NCI-H1417 (cell line): Measurements from ENCODE around the gene STON2.
A peak's percentile ranks its signal among the peaks of the same experiment; 100 is the strongest.

Experiments used
- DNase-seq, 3 experiments: peaks; one replicate each; lab custom pipeline; 2025; lab: John Stamatoyannopoulos, UW

Gene STON2

DNA sequence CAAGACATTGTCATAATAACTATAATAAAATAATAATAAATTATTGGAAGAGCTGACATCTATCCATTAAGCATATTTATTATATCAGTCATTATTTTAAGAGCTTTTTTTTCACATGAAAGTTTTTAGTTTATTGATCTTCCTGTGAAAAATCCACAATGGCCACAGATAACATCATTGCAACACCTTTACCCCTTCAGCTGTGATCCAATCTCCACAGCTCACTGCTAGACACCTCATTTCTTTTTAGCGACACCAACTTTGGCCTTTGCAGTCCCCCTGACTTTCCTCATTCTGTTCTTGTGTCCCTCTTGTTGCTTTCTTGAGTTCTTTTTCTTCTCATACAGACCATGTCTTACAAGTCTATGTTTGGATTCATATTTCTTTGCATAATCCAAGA is 67.4 kb downstream of the STON2 start:
- DNase-seq, result no peak

DNA sequence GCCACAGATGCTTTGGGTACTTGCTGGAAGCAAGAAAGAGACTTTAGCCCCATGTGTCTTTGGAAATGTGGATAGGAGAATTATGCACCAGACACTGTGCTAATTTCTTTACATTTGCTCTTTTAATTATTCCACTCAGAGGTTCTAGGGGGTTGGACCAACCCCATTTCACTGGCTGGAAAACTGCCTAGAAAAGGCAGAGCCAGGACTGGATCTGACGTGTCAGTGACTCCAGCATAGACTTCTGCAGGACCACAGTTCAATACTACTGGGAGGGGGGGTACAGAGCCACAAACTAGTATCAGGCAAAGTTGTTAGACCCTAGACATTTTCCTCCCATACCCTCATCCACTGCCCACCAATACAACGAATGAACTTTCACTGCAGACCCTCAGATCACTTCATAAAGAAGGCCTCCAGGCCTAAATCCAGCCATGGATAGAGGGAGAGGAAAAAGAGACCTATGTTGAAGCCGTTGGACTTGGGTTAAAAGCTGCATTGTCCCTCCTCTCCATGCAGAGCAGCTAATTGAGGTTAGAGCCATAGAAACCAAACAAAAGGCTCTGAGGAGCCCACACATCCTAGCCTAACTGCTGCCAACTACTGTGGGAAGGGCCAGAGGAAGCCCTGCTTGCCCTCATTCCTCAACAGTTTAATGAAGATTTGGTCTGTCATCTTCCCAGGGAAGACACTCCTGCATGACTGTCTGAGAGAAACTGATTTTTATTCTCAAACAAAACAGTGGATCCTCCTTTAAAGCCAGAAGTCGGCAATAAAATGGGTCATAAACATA is 68.7 kb downstream of the STON2 start:
- peak in 1 of 3 experiments; percentile 21 for DNase-seq

DNA sequence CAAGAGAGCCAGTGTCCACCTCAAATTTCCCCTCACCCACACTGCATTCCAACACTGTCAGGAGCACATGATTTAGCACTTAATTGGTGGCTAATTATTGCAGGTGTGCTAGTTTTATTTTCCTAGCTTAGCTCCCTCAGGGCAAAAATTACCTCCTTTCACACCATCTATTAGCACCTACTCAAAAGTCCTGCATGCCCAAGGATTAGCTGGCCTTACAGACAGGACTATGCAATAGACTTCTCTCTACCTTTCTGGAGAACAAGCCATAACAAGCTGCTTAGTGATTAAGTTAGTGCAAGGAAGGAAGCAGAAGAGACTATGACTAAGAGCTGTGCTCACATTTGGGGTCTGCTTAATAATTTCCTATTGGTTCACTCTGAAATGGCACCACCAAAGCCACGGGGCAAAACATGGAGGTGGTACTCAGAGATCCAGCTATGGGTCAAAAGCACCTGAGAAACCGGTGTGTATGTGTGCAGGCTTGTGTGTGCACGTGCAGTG is 69.5 kb downstream of the STON2 start:
- DNase-seq, result peak in 2 of 3 experiments; percentile 29 to 73

DNA sequence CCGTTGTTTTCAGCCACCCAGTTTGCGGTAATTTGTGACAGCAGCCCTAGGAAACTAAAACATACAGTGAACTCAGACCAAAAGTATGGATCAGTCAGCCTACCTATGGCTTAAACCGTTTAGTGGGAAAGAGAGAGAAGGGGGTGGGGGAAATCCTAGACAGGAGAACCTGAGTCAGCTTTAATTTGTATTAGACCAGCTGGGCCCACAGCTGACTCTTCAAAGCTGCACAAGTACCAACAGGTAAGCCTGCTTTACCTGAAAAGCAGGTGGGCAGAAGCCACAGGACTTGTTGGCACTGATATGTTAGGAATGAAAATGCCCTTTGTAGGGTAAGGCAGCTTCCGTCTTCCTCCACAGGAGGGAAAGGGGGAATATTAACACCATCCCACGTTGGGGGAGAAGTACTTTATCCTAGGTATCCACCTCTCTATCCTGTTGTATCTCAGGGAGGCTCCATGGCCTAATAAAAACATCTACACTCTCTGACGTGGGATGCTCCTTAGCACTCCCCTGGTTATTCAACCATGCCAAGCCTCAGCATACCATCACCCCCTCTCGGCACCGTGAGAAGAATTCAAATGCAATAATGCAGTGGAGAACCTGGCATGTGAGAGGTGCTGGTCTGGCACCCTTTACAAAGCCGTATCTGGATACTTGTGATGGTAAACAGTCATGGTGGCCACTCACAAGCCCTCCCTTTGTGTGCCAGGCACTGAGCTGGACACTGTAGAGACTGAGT is 70.3 kb downstream of the STON2 start:
- peak in 1 of 3 experiments; percentile 15 for DNase-seq

DNA sequence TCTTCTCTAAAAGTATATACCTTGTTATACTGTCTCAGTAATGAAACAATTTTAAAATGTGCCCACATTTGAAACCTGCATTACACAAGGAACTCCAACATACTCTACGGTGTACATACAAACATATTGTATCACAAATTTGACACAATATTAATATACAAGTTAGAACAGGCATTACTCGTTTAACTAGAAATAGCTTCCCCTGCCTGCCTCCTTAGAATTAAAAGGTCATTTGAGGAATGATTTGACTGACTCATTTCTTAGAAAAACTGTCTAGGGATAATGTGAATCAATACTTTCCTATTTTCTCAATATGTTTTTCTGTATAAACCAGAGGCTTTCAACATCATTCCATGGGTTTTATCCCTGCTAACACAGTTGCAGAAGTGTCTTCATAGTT is 73.7 kb downstream of the STON2 start:
- no peak for DNase-seq

DNA sequence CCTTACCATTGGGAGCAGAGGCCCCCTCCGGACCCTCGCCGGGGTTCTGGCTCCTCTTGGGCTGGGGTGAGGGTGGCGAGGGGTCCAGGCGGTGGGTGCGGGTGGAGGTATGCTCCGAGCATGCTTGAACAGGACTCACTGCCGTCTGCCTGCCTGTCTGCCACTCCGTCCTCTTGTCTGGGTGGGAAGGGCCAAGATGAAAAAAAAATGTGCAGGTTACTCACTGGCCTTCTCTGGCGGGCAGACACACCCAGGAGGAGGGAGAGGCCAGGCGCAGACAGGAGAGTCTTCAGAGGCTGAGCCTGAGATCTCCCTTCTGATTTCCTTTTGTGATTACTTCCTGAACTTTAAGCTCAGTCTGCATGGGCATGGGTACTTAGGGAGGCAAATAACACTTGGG is 76.1 kb downstream of the STON2 start:
- peak; percentile 65 to 86 (median 80) for DNase-seq

DNA sequence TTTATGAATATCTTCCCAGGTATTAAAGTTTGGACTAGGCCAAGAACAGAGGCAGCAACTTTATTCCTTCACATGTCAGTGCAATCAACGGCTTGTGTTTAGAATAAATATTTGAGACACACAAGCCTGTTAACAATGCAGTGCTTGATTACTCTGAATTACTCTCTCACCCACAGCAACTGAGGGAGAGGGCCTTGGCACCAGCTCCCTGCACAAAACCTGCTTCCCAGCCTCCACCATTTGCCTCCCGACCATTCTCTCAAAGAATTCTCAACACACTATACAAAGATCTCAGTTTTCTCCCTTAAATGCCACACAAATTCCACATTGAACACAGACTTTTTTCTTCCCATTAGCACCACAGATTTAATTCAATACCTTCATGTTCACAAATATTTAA is 77.0 kb downstream of the STON2 start:
- DNase-seq, result peak in 1 of 3 experiments; percentile 56

DNA sequence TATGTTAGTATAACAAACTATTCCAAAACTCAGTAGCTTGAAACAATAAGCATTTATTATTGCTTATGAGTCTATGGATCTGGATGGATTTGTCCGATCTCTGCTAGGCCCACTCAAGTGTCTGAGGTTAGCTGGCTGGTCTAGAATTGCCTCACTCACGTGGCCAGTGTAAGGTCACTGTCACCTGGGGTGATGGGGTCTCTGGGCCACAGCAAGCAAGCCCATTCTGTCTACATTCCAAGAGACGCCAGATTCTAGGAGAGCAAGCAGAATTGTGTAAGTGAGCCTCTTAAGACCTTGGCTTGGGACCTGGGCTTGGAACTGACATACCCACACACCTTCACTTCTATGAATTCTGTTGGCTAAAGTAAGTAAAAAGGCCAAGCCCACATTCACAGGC is 80.2 kb downstream of the STON2 start:
- no peak for DNase-seq

DNA sequence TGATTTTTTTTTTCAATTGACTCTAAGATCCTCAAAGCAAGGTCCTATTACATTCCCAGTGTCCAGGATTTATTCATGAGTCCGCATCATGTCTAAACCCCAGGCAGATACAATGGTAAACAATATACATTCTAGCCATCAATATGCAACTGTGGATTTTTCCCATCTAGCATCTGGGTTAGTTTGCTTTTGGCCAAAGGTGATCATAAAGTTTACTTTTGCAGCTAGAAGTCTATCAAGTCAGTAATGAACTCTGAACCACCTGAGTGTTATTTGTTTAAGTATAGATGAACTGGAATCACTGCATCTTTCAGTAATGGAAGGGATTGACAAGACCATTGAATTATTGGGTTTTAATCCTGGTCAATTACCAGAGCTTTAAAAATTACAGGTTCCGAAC is 80.8 kb downstream of the STON2 start:
- DNase-seq, result no peak

DNA sequence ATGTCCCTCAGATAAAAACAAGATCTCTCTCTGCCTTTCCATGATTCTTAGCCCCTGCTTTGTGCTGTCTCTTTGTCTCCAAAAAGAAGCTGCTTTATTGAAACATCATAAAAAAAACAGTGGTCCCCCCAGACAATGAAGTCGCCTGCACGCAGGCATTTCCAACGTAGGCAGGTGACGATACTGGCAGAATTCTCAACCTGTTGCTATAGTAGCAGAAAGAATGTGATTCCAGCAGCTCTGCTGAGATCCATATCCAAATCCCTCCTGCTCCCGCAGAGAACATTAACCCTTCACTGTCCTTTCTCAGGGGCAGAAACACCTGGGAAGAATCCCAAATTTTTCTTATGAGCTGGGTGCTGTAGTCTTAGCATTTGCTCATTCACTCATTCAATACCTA is 84.8 kb downstream of the STON2 start:
- peak; percentile 40 to 76 (median 43) for DNase-seq

DNA sequence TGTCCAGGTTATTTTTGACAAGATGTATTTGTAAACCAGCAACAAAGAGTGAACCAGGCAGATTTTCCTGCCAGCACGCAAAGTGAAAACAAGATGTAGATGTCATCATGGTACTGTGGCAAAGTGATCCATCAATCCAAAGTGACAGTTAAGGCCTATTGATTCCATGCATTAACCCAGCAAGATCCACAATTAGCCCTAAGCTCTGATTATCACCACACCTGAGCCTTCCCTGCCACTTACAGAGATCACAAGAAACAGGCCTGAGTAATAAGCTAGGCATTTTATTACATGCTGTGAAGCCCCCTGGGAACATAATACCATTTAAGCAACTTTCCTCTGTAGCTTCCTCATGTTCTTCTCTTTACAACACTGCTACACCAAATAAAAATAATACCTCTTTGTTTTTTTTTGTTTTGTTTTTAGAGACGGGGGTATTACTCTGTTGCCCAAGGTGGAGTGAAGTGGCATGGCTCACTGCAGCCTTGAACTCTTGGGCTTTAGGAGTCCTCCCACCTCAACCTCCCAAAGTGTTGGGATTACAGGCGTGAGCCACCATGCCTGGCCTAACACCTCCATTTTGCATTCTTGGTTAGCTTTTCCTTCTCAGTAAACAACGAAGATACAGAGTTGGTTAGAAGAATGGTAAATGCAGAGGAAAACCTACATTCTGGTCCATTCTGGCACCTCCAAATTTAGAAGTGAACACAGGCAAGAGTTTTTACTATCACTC is 85.5 kb downstream of the STON2 start:
- peak; percentile 15 to 97 (median 75) for DNase-seq

DNA sequence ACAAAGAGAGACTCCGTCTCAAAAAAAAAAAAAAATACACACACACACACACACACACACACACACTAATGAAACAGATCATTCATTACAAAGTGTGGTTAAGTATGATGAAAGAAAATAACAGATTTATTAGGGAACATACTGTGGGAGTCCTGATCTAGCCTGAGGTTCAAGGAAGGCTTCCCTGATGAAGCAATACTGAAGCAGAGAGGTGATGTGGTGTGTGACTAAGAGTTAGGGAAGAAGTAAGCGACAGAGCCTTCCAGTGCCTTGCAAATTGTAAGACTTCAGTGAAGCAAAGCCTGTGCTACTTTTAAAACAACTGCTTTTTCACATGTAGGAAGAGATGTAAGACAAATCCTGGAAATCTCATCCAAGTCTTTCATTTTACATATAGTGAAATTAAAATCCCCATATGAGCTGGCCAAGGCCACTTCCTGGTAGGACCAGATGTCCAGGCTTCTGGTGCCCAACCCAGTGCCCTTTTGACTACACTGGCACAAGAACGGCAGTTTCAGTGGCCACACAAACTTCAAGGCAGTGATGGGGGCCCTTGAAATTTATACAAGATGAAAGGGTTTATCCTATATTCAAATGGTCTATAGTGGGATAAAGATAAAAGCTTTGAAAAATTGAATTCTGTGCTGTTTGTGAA is 86.2 kb downstream of the STON2 start:
- peak in 1 of 3 experiments; percentile 52 for DNase-seq

DNA sequence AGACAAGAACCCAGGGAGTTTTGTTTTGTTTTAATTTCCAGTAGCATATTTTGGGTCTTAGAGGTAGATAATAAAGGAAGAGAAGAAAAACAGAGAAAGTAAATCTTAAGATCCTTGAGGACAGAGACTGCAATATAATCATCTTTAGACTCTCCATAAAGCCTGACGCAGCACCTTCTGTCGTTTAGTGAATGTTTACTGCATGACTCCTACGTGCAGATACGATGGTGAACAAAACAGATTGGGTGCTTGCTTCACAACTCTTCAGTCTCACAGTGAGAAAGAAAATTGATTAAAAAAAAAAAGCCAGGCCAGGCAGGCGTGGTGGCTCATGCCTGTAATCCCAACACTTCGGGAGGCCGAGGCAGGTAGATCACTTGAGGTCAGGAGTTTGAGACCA is 86.9 kb downstream of the STON2 start:
- no peak for DNase-seq

DNA sequence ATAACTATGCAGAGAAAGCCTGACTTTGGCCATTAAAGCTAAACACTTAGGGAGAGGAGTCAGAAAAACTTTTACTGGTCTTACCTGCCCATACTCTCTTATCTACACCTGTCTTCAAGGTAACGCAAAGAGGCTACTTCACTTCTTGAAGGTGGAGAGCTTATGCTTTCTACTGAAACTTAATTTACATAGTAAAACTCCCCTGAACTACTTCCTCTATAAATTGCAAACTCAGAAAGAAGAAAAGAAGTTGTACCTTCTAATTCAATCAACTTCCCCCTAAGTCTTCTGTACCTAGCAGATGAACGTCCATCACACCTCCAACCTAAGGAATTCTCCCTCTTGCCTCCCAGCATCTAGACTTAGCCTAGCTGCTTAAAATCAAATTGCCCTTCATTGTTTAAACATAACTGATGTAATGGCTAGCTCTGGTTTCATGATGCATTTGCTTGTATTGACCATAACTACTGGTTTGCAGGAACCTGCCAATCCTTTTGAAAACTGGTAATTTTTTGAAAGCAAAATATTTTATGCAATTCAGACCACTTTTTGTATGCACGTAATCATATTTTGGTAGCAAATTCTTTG is 87.7 kb downstream of the STON2 start:
- DNase-seq, result no peak

DNA sequence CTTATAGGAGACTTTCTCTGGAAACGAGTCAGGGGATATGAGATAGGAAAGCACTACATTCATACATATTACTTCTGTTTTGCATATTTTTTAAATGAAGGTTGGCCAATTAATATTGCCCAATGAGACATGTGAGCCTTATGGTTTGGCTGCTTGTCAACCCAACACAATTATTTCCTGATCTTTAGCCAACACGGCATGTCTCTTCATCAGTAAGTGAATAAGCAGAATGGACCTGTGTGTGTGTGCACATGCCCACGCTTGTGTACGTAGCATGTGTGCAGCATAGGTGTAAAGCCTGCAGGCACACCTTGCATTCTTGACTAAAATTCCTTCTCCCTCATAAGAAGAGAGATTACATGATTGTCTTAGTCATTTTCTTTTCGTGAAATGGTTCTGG is 88.3 kb downstream of the STON2 start:
- no peak for DNase-seq

DNA sequence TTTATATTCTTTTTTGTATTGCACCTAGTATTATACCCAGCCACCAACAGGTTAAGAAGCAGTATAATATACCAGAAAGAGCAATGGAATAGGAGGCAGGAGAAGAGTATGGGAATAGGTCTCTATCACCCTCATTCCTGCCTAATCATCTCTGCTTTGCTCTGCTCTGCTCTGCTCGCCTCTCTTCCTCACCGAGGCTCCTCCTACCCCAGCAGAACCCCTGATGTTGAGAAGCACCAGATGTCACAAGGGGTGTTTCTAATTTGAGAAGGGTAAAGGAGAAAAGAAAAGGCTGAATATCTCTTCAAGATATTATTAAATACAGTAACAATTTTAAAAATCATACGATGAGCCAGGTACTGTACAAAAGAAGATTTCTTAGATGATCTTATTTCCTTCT is 89.0 kb downstream of the STON2 start:
- DNase-seq, result no peak

DNA sequence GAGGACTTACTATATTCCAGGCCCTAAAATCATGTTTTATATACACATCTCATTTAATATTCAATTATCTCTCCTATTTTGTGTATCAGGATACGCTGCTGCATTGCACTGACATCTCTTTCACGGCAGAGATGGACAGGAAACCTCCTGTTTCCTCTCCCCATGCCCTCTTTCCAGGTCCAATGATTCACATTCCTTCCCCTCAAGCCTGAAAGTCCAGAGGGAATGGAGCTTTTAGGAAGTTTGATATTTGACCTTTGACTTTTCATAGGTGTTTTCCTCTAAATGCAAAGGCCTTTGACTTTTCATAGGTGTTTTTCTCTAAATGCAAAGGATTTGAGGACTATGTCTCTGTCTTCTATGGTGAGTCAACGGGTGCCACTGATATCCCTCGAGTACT is 89.5 kb downstream of the STON2 start:
- DNase-seq, result no peak

DNA sequence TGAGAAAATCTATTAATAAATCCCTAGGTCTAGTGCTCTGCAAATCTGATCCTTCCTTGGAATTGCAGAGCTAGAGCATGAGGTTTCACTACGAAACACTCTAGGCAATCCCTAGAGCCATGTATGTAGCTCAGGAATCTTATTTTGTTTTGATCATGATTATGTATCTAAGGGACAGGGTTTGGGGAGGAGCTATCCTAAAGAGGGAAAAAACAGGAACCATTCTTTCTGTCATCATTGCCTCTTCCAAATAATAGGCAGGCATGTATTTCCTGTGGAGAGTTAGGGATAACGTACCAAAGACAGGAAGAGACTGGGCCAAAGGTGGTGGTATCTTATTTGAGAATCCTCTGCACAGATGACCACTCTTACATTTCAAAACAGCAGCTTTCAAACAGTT is 90.6 kb downstream of the STON2 start:
- no peak for DNase-seq

DNA sequence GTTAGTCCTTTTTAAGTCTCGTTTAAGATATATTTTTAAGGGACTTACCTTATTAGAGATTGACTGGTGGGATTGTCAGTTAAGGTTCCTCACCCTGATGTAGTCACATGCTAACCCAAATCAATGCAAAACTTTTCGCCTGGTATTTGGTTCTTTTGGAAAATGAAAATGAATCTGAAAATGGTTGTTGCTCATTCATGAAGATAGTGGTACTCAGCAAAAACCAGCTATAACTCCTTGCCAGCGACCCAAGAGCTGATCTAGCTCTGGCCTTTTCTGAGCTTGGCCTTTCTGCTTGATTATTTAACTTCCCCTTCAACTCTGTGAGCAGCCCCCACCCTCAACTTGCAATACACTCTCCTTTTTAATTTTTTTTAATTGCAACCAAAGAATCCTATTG is 94.4 kb downstream of the STON2 start:
- no peak for DNase-seq

DNA sequence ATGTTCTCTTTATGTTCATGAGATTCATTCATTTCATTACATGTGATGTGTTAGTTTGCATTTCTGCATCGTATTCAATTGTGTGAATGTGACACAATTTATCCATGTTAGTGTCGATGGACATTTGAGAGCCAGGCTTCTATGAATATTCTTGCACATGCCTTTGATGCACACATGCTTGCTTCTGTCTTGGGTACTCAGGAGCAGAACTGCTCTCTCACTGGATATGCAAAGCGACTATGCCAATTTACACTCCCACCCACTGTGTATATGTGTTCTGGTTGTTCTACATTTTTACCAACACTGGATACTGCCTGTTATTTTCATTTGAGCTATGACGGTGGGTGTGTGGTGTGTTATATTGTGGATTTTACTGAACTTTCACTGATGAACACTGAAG is 95.1 kb downstream of the STON2 start:
- no peak for DNase-seq

DNA sequence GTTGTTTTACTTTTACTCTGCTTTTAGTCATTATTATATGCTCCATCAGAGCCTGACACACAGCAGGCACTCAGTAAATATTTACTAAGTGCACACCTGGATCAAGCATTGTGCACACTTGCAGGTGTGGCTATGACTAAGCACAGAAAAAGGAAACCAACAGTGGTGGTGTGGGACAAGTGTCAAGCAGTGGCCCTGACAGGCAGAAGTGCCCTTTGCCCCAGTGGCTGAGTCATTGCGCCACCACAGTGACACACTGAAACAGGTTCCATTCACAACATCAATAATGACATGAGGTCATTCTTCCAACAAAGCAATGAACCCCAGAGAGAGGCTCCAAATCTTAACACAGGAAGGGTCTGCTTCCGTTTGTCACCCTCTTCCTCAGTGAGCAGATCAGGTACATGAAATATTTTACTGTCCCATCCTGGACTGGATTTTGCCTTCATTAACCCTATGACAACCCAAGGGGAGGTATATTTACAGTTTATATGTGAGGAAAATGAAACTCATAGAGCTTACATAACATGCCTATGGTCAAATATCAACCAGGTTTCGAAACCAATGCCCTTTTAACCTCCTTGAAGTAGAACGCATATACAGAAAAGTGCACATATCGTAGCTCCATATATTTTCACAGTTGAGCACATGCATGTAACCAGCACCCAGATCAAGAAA is 96.7 kb downstream of the STON2 start:
- DNase-seq, result peak; percentile 41 to 91 (median 74)
